Cardiac fibroblast (primary cell): ENCODE measurements around the gene ELAPOR1.

Experiments
- DNase-seq, 2 donors: peaks; one replicate each; pipeline versions ENCODE4 v3.0.0 to v3.0.0-alpha.2; 2010; ENCODE audit warnings: low read depth in 2 of 2
- H3K4me3 ChIP-seq, 2 donors: replicated peaks in 1 of 2; 1 replicate in 1 of 2; 2 replicates in 1 of 2; pipeline ENCODE4 v1.5.1; 2011; ENCODE audit warnings: low read depth in 2 of 2, low read length in 2 of 2, mild to moderate bottlenecking in 2 of 2, moderate library complexity in 1 of 2
- TF ChIP-seq, protein P1 (sequence below): IDR thresholded peaks from one replicate; pipeline ENCODE4 v1.5.1; 2011; ENCODE audit warnings: low read depth, mild to moderate bottlenecking, low read length, inconsistent platforms

The ELAPOR1 gene, protein sequence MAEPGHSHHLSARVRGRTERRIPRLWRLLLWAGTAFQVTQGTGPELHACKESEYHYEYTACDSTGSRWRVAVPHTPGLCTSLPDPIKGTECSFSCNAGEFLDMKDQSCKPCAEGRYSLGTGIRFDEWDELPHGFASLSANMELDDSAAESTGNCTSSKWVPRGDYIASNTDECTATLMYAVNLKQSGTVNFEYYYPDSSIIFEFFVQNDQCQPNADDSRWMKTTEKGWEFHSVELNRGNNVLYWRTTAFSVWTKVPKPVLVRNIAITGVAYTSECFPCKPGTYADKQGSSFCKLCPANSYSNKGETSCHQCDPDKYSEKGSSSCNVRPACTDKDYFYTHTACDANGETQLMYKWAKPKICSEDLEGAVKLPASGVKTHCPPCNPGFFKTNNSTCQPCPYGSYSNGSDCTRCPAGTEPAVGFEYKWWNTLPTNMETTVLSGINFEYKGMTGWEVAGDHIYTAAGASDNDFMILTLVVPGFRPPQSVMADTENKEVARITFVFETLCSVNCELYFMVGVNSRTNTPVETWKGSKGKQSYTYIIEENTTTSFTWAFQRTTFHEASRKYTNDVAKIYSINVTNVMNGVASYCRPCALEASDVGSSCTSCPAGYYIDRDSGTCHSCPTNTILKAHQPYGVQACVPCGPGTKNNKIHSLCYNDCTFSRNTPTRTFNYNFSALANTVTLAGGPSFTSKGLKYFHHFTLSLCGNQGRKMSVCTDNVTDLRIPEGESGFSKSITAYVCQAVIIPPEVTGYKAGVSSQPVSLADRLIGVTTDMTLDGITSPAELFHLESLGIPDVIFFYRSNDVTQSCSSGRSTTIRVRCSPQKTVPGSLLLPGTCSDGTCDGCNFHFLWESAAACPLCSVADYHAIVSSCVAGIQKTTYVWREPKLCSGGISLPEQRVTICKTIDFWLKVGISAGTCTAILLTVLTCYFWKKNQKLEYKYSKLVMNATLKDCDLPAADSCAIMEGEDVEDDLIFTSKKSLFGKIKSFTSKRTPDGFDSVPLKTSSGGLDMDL

DNA sequence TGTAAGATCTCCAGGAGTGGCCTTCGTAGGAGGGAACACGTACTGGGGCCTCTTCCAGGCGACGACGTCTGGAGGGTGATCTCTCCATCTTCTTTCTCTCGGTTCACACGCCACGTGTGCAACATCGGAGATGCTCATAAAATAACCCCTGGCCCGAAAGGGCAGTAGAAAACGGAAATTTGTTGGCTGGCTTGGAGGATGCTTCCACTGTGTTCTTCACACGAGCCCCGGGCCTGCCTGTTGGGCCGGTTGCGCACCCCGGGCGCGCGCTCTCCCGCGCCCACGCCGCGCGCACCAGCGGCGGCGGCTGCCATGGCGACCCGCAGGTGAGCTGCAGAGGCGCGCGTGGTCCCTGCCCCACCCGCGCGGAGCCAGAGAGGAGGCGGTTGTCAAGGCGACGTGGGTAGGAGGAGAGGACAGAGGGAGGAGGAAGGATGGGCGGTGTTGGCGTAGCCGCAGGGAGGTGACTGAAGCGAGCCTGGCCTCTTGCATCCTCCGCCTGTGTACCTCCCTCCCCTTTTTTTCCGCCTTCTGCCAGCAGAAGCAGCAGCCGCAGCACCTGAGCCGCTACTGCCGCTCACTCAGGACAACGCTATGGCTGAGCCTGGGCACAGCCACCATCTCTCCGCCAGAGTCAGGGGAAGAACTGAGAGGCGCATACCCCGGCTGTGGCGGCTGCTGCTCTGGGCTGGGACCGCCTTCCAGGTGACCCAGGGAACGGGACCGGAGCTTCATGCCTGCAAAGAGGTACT lies at the start of gene ELAPOR1:
Gene ELAPOR1 (plus strand): TSS at position 526 of the 752 bp plus-strand sequence. CDS start 69 bp downstream, at position 595.
- peak; percentile 20 to 31 for DNase-seq
- H3K4me3 ChIP-seq = peak within 1 kb of the TSS; percentile 23 to 26
- TF ChIP-seq, protein P1, sequence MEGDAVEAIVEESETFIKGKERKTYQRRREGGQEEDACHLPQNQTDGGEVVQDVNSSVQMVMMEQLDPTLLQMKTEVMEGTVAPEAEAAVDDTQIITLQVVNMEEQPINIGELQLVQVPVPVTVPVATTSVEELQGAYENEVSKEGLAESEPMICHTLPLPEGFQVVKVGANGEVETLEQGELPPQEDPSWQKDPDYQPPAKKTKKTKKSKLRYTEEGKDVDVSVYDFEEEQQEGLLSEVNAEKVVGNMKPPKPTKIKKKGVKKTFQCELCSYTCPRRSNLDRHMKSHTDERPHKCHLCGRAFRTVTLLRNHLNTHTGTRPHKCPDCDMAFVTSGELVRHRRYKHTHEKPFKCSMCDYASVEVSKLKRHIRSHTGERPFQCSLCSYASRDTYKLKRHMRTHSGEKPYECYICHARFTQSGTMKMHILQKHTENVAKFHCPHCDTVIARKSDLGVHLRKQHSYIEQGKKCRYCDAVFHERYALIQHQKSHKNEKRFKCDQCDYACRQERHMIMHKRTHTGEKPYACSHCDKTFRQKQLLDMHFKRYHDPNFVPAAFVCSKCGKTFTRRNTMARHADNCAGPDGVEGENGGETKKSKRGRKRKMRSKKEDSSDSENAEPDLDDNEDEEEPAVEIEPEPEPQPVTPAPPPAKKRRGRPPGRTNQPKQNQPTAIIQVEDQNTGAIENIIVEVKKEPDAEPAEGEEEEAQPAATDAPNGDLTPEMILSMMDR = no peak

DNA sequence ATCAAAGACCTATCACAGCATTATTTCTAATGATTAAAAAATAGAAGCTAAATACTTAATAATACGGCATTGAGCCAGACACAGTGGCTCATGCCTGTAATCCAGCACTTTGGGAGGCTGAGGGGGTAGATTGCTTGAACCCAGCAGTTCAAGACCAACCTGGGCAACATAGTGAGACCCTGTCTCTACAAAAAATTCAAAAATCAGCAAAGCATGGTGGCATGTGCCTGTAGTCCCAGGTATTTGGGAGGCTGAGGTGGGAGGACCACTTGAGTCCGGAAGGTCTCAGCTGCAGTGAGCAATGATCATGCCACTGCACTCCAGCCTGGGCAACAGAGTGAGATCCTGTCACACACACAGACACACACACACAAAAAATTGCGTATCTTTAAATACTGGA lies 48.8 kb upstream of the ELAPOR1 start:
- no peak overlapping the region for H3K4me3 ChIP-seq
- no peak for DNase-seq
- TF ChIP-seq, protein P1 = no peak

DNA sequence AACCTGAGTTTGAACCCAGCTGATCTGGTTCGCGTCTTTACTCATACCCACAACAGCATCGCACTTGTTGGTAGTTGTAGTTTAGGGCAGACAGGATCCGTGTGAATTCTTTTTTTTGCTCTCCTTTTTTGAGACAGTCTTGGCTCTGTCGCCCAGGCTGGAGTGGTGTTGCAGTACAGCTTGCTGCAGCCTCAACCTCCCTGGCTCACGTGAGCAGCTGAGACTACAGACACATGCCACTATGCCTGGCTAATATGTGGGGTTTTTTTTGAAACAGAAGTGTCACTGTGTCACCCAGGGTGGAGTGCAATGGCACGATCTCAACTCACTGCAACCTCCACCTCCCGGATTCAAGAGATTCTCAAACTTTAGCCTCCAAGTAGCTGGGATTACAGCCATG lies 46.0 kb upstream of the ELAPOR1 start:
- no peak for DNase-seq
- TF ChIP-seq, protein P1 = no peak

DNA sequence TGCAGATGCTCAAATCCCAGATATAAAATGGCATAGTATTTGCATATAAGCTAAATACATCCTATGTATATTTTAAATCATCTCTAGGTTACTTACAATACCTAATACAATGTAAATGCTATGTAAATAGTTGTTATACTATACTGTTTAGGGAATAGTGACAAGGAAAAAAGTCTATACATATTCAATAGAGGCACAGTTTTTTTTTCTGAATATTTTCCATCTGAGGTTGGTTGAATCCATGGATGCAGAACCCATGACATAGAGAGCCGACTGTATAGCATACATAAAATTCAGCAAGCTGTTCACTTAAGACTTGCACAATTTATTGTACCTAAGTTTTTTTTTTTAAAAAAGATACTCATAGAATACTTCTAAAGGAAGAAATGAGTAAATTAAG lies 44.6 kb upstream of the ELAPOR1 start:
- TF ChIP-seq, protein P1 = no peak
- H3K4me3 ChIP-seq = no peak overlapping the region
- DNase-seq = no peak

More for the DNA sequence above, 46.0 kb upstream of the ELAPOR1 start:
- no peak overlapping the region for H3K4me3 ChIP-seq

DNA sequence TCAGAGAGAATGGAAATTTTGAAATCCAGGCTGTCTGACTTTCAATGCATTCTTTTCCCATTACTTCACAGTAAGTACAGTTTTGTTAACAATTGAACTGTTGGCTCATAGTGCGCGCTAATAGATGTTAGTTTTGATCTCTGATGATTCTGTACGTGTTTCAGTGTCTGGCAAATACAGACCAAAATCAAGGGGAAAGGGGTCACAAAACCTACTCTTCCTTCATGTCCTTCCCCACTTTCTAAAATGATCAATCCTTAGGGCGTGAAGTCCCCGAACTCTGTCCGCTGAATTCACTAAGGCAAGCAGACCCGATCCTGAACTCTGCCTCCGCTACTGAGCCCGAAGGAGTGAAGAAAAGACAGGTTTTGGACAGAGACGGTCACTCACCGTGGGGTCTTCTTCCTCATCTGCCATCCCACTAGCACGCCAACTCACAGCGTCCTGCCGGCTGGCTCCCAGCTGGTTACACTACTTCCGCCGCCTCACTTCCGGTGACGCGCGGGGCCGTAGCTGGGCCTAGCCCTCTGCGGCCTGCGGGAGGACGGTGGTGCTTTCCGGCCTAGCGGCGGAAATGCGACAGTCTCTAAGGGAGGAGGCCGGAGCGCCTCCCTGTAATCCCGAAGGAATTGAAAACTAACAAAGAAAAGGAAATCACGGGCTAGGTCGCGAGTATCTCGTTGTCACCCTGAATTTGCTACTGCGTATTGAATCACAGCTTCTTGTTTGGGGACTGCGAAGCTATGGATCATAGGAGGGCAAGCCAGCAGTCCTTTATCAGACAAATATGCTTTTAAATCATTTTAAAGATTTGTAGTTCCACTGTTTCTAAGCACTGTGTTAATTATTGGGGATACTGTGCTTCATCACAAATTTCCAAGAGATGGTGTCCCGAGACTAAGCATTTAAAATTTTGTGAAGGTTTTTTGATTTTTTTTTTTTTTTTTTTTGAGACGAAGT lies 38.1 kb upstream of the ELAPOR1 start, which contains the start of gene TAF13:
Gene TAF13 (minus strand): TSS at position 473 of the 960 bp plus-strand sequence. CDS start 56 bp downstream, at position 417.
- H3K4me3 ChIP-seq = peak within 1 kb of the TSS; percentile 75 to 91
- TF ChIP-seq, protein P1 = peak; percentile 3
- DNase-seq = peak; percentile 97
